ENCODE data around the gene GIGYF2.

GIGYF2 gene

DNA sequence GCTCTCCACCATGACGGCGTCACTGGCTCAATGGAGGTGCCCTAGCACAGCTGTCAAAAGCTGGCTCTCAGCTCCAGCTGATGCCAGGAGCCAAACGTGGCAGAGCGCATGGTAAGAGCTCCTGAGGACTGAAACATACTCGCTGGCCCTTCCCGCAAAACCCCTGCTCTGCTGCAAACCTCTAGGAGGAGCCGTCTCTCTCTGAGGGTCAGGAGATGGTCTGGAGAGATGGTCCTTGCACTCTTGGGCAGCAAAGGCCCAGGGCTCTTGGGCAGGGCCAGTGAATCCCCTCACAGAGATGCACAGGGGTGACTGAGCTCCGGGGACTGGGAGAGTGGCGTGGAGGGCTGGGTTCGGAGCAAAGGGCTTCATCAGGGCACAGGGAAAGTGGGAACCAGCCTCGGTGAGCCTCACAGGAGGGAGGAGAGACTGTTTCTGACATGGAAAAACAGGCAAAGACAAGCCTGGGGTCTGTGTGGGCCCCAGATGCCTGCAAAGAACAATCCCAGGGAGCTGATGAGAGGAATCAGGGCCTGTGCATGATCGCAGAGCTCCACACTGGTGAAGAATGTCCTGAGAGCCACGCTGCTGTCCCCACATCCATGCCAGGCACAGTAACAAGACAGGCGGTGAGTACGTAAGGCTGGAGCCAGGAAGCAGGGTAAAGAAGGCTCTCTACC, 190.2 kb downstream of the GIGYF2 start:
- Histone ChIP-seq H3K27me3 (ENCODE audit: insufficient read depth, low read length, poor library complexity) (no peaks in the 10 kb centered on the region), H3K9me3 (ENCODE audit: insufficient read depth, low read length, severe bottlenecking) (no peaks in the 10 kb centered on the region), H3K9ac (ENCODE audit: low read depth, low read length) (no peak overlapping the region), H3K36me3 (ENCODE audit: insufficient read depth, low read length) (no peaks in the 10 kb centered on the region), H3K4me2 (ENCODE audit: insufficient read depth, low read length) (no peak overlapping the region), H3K27ac (ENCODE audit: low read length) (no peak overlapping the region), H3K4me1 (ENCODE audit: insufficient read depth, low read length) (no peaks in the 10 kb centered on the region), H3K4me3 (ENCODE audit: low read depth in 1 of 2, low read length in 2 of 2) (no peak overlapping the region), H3K79me2 (ENCODE audit: insufficient read depth, low read length) (no peaks in the 10 kb centered on the region), H2AFZ (ENCODE audit: low read depth, low read length) (no peak overlapping the region), H4K20me1 (ENCODE audit: insufficient read depth, low read length) (peaks cover 2% of the 10 kb centered on the region; the same call in 1 of the 2 replicates)
- ATAC-seq (ENCODE audit: insufficient read depth, low read depth), result no peak
- TF ChIP-seq, protein P1, sequence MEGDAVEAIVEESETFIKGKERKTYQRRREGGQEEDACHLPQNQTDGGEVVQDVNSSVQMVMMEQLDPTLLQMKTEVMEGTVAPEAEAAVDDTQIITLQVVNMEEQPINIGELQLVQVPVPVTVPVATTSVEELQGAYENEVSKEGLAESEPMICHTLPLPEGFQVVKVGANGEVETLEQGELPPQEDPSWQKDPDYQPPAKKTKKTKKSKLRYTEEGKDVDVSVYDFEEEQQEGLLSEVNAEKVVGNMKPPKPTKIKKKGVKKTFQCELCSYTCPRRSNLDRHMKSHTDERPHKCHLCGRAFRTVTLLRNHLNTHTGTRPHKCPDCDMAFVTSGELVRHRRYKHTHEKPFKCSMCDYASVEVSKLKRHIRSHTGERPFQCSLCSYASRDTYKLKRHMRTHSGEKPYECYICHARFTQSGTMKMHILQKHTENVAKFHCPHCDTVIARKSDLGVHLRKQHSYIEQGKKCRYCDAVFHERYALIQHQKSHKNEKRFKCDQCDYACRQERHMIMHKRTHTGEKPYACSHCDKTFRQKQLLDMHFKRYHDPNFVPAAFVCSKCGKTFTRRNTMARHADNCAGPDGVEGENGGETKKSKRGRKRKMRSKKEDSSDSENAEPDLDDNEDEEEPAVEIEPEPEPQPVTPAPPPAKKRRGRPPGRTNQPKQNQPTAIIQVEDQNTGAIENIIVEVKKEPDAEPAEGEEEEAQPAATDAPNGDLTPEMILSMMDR (IDR thresholded peaks at IDR 0.05; ENCODE audit: borderline replicate concordance, extremely low read depth, low read length, poor library complexity, severe bottlenecking), result no peak
- no peak for TF ChIP-seq EZH2 (IDR thresholded peaks at IDR 0.05; ENCODE audit: borderline replicate concordance, low read depth, low read length, severe bottlenecking)
- DNase-seq, result no peak

DNA sequence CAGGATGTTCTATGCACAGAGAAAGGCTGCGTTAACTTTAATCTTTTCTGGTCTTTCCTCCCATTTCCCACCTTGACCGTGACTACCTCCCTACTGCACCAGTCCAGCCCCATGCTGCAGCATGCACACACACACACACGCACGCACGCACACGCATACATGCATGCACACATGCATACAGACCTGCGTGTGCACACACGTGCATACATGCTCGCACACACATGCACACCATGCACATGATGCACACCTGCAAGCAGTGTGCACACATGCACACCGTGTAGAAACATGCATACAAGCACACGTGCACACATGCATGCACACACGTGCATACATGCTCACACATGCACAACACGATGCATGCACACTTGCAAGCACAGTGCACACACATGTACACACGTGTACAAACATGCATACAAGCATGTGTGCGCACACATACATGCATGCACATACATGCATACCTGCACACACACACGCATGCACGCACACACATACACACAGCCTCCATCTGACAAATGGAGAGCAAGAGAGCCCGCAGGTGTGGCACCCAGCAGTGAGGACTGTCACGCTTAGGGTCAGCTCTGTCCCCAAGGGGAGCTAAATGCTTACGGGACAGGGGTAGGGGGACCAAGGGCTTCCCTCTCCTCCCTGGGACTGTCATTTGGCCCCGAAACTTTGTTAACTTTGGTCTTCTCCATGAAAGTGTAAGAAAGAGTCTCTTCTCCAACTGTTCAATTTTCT, 191.1 kb downstream of the GIGYF2 start:
- Histone ChIP-seq H3K79me2 (ENCODE audit: insufficient read depth, low read length) (no peaks in the 10 kb centered on the region), H3K36me3 (ENCODE audit: insufficient read depth, low read length) (no peaks in the 10 kb centered on the region), H3K4me2 (ENCODE audit: insufficient read depth, low read length) (no peak overlapping the region), H3K27me3 (ENCODE audit: insufficient read depth, low read length, poor library complexity) (no peaks in the 10 kb centered on the region), H3K9ac (ENCODE audit: low read depth, low read length) (no peak overlapping the region), H4K20me1 (ENCODE audit: insufficient read depth, low read length) (peaks cover 2% of the 10 kb centered on the region; the same call in 1 of the 2 replicates), H2AFZ (ENCODE audit: low read depth, low read length) (no peak overlapping the region), H3K27ac (ENCODE audit: low read length) (no peak overlapping the region), H3K9me3 (ENCODE audit: insufficient read depth, low read length, severe bottlenecking) (no peaks in the 10 kb centered on the region), H3K4me1 (ENCODE audit: insufficient read depth, low read length) (no peaks in the 10 kb centered on the region), H3K4me3 (ENCODE audit: low read depth in 1 of 2, low read length in 2 of 2) (no peak overlapping the region)
- DNase-seq, result no peak
- TF ChIP-seq, protein P1 (IDR thresholded peaks at IDR 0.05; ENCODE audit: borderline replicate concordance, extremely low read depth, low read length, poor library complexity, severe bottlenecking), result no peak
- TF ChIP-seq EZH2 (IDR thresholded peaks at IDR 0.05; ENCODE audit: borderline replicate concordance, low read depth, low read length, severe bottlenecking), result no peak
- ATAC-seq (ENCODE audit: insufficient read depth, low read depth), result no peak

DNA sequence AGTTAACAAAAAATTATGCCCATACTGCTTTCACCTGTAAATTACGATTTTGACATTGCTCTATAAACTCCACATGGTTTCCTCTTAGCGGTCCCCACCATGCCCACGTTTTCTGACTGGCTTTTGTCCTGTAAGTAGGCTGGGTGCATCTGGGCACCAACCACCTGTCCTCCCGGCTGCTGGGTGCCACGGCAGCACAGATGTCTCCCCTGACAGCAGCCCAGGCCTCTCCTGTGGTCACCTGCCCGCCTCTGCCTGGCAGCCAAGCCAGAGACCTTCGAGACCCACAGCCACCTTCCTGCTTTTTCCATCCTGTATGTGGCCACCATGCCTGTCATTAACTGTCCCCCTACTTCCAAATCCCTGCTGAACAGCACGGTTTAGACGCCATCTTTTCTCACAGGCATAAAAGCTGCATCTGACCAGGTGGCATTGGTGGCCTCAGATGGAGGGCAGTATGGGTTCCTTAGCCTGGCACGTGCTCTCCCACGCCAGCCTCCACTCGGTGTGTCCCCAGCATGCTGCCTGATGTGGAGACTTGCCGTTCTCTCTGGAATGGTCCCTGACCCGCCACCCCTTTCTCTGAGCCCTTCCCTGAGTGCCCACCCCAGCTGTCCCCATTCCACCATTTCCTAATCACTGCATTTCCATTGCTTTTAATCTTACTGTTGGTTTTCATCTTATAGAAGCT, 191.9 kb downstream of the GIGYF2 start:
- H2AFZ ChIP-seq (ENCODE audit: low read depth, low read length), result no peak overlapping the region
- H3K27ac ChIP-seq (ENCODE audit: low read length), result no peak overlapping the region
- no peak overlapping the region for H3K4me2 ChIP-seq (ENCODE audit: insufficient read depth, low read length)
- TF ChIP-seq, protein P1 (IDR thresholded peaks at IDR 0.05; ENCODE audit: borderline replicate concordance, extremely low read depth, low read length, poor library complexity, severe bottlenecking), result no peak
- no peak for TF ChIP-seq EZH2 (IDR thresholded peaks at IDR 0.05; ENCODE audit: borderline replicate concordance, low read depth, low read length, severe bottlenecking)
- no peak for DNase-seq
- no peaks in the 10 kb centered on the region for H3K36me3 ChIP-seq (ENCODE audit: insufficient read depth, low read length)
- ATAC-seq (ENCODE audit: insufficient read depth, low read depth), result no peak
- no peaks in the 10 kb centered on the region for H3K27me3 ChIP-seq (ENCODE audit: insufficient read depth, low read length, poor library complexity)
- H3K79me2 ChIP-seq (ENCODE audit: insufficient read depth, low read length), result no peaks in the 10 kb centered on the region
- peaks cover 2% of the 10 kb centered on the region; the same call in 1 of the 2 replicates for H4K20me1 ChIP-seq (ENCODE audit: insufficient read depth, low read length)
- no peak overlapping the region for H3K4me3 ChIP-seq (ENCODE audit: low read depth in 1 of 2, low read length in 2 of 2)
- no peaks in the 10 kb centered on the region for H3K9me3 ChIP-seq (ENCODE audit: insufficient read depth, low read length, severe bottlenecking)
- no peak overlapping the region for H3K9ac ChIP-seq (ENCODE audit: low read depth, low read length)
- no peaks in the 10 kb centered on the region for H3K4me1 ChIP-seq (ENCODE audit: insufficient read depth, low read length)
